GM12878 (cell line): ENCODE data around the gene E2F1. TPM values are rescaled to one million over a fixed set of nuclear protein-coding genes. Genes with fewer than 3 reads are reported as not detected.

Experiments used
- ATAC-seq: fragments of 200-7000 bp; cut with Tn5 transposase; 3 replicates; pipeline ENCODE4 v1.9.1; 2020; ENCODE audit warnings: mild to moderate bottlenecking, moderate library complexity
- BruUV-seq: library from RNA; stranded (reverse); fragments of 400-500 nt; replicated peaks from 2 replicates; lab custom pipeline; 2021; lab: Mats Ljungman, UMichigan
- CTCF ChIA-PET: fragments of 300-600 bp; sonication (Branson Sonifier 250); formaldehyde crosslinking; extraction: SDS; loops from one replicate; lab custom pipeline; 2021; ENCODE audit warnings: inconsistent platforms; lab: Yijun Ruan, JAX
- POLR2A ChIA-PET: fragments of 350-600 bp; formaldehyde crosslinking; extraction: SDS; loops from one replicate; lab custom pipeline; 2021; ENCODE audit warnings: inconsistent platforms; lab: Charles Lee
- RAD21 ChIA-PET: fragments of 300-600 bp; sonication (Branson Sonifier 250); formaldehyde crosslinking; loops from one replicate; lab custom pipeline; 2023; ENCODE audit warnings: antibody characterized with exemption; ENCODE audit not compliant: unreplicated experiment; lab: Charles Lee
- SMC1A ChIA-PET: fragments of 300-600 bp; sonication (Branson Sonifier 250); formaldehyde crosslinking; loops from one replicate; lab custom pipeline; 2023; ENCODE audit not compliant: unreplicated experiment, uncharacterized antibody; lab: Charles Lee
- DNase-seq: peaks from one replicate; pipeline ENCODE4 v3.0.0-alpha.2; 2011; ENCODE audit warnings: low read depth, low spot score
- FAIRE-seq: peaks from 3 replicates; lab custom pipeline; 2011; peaks lifted over from hg19 to GRCh38; lab: Jason Lieb, UNC
- H2AFZ ChIP-seq: 2 replicates; pipeline ENCODE4 v1.6.0; 2011; ENCODE audit warnings: low read depth, low read length, control low read depth; ENCODE audit not compliant: control insufficient read depth
- H3K27ac ChIP-seq: 2 replicates; pipeline ENCODE4 v1.5.1; 2011; ENCODE audit warnings: control low read depth; ENCODE audit not compliant: control insufficient read depth, insufficient read depth
- H3K27me3 ChIP-seq, 2 experiments: replicated peaks in 1 of 2; 2 replicates each; pipeline versions ENCODE4 v1.6.0 to v1.6.1; 2011; ENCODE audit warnings: low read length in 1 of 2; ENCODE audit not compliant: control insufficient read depth in 2 of 2, insufficient read depth in 2 of 2
- H3K36me3 ChIP-seq, 2 experiments: 2 replicates each; pipeline ENCODE4 v1.5.1; 2011; ENCODE audit warnings: low read length in 1 of 2; ENCODE audit not compliant: control insufficient read depth in 2 of 2, insufficient read depth in 2 of 2
- H3K4me1 ChIP-seq: 2 replicates; pipeline ENCODE4 v1.6.1; 2011; ENCODE audit warnings: mild to moderate bottlenecking, low read length, moderate library complexity, mixed read lengths; ENCODE audit not compliant: control insufficient read depth, insufficient read depth
- H3K4me2 ChIP-seq: 2 replicates; pipeline ENCODE4 v1.6.0; 2011; ENCODE audit warnings: control low read depth; ENCODE audit not compliant: control insufficient read depth, insufficient read depth
- H3K4me3 ChIP-seq: fragments of 200-600 bp; sonication (generic); 2 replicates; pipeline ENCODE4 v1.5.1; 2016
- H3K79me2 ChIP-seq: 2 replicates; pipeline ENCODE4 v1.6.0; 2011; ENCODE audit warnings: low read length; ENCODE audit not compliant: control insufficient read depth, insufficient read depth
- H3K9ac ChIP-seq: 2 replicates; pipeline ENCODE4 v1.8.0; 2011; ENCODE audit warnings: low read length, control low read depth, mixed read lengths; ENCODE audit not compliant: control insufficient read depth, insufficient read depth
- H3K9me3 ChIP-seq: replicated peaks from 3 replicates; pipeline ENCODE4 v1.5.1; 2011; ENCODE audit warnings: mild to moderate bottlenecking, low read length; ENCODE audit not compliant: control insufficient read depth, insufficient read depth
- H4K20me1 ChIP-seq: 2 replicates; pipeline ENCODE4 v1.6.0; 2011; ENCODE audit not compliant: control insufficient read depth, insufficient read depth
- ESRRA ChIP-seq: IDR thresholded peaks from 2 replicates; pipeline ENCODE4 v1.6.1; 2012; ENCODE audit warnings: mild to moderate bottlenecking, low read length, improper control_type of control experiment
- IRF5 ChIP-seq: fragments of 450-650 bp; IDR thresholded peaks from 2 replicates; pipeline ENCODE4 v1.6.1; 2017; ENCODE audit warnings: borderline replicate concordance
- JUND ChIP-seq: IDR thresholded peaks from 2 replicates; pipeline ENCODE4 v1.6.1; 2012; ENCODE audit warnings: low read depth, mild to moderate bottlenecking, low read length, improper control_type of control experiment, moderate library complexity
- NFYA ChIP-seq: IDR thresholded peaks from 2 replicates; pipeline ENCODE4 v1.6.1; 2011; ENCODE audit warnings: low read depth, mild to moderate bottlenecking, low read length, improper control_type of control experiment, borderline replicate concordance
- PAX5 ChIP-seq: IDR thresholded peaks from 2 replicates; pipeline ENCODE4 v1.6.1; 2011; ENCODE audit warnings: low read depth, low read length, borderline replicate concordance
- PAX8 ChIP-seq: fragments of 450-650 bp; IDR thresholded peaks from 2 replicates; pipeline ENCODE4 v1.6.1; 2017; ENCODE audit warnings: mild to moderate bottlenecking, moderate library complexity
- RELA ChIP-seq: fragments of 450-650 bp; IDR thresholded peaks from 2 replicates; pipeline ENCODE4 v1.8.0; 2014; ENCODE audit warnings: borderline replicate concordance; ENCODE audit not compliant: partially characterized antibody
- TBL1XR1 ChIP-seq: IDR thresholded peaks from 2 replicates; pipeline ENCODE4 v1.6.1; 2012; ENCODE audit warnings: low read depth, low read length, improper control_type of control experiment
- WGBS: methylation state at CpG from one replicate; pipeline ENCODE4 v1.1.6; 2016; ENCODE audit warnings: low lambda C conversion rate; ENCODE audit not compliant: insufficient replicate concordance, insufficient coverage; ENCODE audit errors: missing lambda C conversion rate; 5-methylcytosine and 5-hydroxymethylcytosine counted together
- in situ Hi-C: fragments of 300-500 bp; cut with MboI; formaldehyde crosslinking; loops from 9 replicates; pipeline ENCODE4 v1.14.3; 2018; ENCODE audit warnings: mixed read lengths
- intact Hi-C: fragments of 100-400 bp; cut with micrococcal nuclease; formaldehyde crosslinking; loops from one replicate; pipeline ENCODE4 v1.14.2; 2022; ENCODE audit not compliant: unreplicated experiment
- polyA plus RNA-seq, 11 experiments: library from polyadenylated mRNA; depleted of rRNA in 4 of 11; unstranded in 6 of 11; stranded (reverse) in 5 of 11; fragments of >200 nt; fragmentation: Nextera tagmentation in 4 of 11; fragmentation: Illumina TruSeq in 1 of 11; extraction: Ambion mirVana in 4 of 11; extraction: Trizol in 1 of 11; gene quantifications; 1 replicate in 1 of 11; 2 replicates in 10 of 11; pipeline versions ENCODE4 v1.2.1 to v1.2.3, GENCODE V29; 2011 to 2016; ENCODE audit warnings: inconsistent platforms in 2 of 11, missing spikeins in 2 of 11, low read depth in 1 of 11
- total RNA-seq, 4 experiments: library from RNA; depleted of rRNA in 3 of 4; stranded (reverse); fragments of >200 nt in 3 of 4; fragmentation: Illumina TruSeq in 1 of 4; extraction: Trizol in 1 of 4; gene quantifications; 2 replicates each; pipeline versions ENCODE4 v1.2.1 to v1.2.3, GENCODE V29; 2013 to 2021
- TF ChIP-seq, protein P1 (sequence below): IDR thresholded peaks from 2 replicates; pipeline ENCODE4 v1.6.1; 2012; ENCODE audit warnings: improper control_type of control experiment, low read depth, low read length; ENCODE audit not compliant: insufficient replicate concordance
- TF ChIP-seq, protein P2 (sequence below): fragments of 450-650 bp; IDR thresholded peaks from 2 replicates; pipeline ENCODE4 v1.6.1; 2017; ENCODE audit warnings: mild to moderate bottlenecking, low read depth, inconsistent platforms; ENCODE audit not compliant: poor library complexity, severe bottlenecking

Gene E2F1
- total and polyA plus RNA-seq, 10 of the 15 experiments (the other 5 are each of a cell fraction or from before 2014, with no cell fraction given), result 0.29 to 50.2 (median 19.7) TPM

GRCh38 chr20:33709905-33710541 is 23.8 kb upstream of the E2F1 start (continued):
- TF ChIP-seq IRF5 (no peak), NFYA (no peak), RELA (no peak)
- TF ChIP-seq, protein P1, sequence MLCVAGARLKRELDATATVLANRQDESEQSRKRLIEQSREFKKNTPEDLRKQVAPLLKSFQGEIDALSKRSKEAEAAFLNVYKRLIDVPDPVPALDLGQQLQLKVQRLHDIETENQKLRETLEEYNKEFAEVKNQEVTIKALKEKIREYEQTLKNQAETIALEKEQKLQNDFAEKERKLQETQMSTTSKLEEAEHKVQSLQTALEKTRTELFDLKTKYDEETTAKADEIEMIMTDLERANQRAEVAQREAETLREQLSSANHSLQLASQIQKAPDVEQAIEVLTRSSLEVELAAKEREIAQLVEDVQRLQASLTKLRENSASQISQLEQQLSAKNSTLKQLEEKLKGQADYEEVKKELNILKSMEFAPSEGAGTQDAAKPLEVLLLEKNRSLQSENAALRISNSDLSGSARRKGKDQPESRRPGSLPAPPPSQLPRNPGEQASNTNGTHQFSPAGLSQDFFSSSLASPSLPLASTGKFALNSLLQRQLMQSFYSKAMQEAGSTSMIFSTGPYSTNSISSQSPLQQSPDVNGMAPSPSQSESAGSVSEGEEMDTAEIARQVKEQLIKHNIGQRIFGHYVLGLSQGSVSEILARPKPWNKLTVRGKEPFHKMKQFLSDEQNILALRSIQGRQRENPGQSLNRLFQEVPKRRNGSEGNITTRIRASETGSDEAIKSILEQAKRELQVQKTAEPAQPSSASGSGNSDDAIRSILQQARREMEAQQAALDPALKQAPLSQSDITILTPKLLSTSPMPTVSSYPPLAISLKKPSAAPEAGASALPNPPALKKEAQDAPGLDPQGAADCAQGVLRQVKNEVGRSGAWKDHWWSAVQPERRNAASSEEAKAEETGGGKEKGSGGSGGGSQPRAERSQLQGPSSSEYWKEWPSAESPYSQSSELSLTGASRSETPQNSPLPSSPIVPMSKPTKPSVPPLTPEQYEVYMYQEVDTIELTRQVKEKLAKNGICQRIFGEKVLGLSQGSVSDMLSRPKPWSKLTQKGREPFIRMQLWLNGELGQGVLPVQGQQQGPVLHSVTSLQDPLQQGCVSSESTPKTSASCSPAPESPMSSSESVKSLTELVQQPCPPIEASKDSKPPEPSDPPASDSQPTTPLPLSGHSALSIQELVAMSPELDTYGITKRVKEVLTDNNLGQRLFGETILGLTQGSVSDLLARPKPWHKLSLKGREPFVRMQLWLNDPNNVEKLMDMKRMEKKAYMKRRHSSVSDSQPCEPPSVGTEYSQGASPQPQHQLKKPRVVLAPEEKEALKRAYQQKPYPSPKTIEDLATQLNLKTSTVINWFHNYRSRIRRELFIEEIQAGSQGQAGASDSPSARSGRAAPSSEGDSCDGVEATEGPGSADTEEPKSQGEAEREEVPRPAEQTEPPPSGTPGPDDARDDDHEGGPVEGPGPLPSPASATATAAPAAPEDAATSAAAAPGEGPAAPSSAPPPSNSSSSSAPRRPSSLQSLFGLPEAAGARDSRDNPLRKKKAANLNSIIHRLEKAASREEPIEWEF, result no peak

- no peaks in the 10 kb centered on the region for H3K27me3 ChIP-seq
- WGBS, result 80% methylated on average over 1 of the region's 2 CpGs
- H4K20me1 ChIP-seq, result no peaks in the 10 kb centered on the region
- ChIA-PET CTCF (no interaction called here), POLR2A (no interaction called here), SMC1A (no interaction called here), RAD21 (no interaction called here)
- H3K4me3 ChIP-seq, result no peak overlapping the region
- no peaks in the 10 kb centered on the region for H3K9me3 ChIP-seq
- DNase-seq (no peak), ATAC-seq (no peak), FAIRE-seq (no peak)
- no TSS peak for BruUV-seq
- in situ Hi-C loops, result no loop called here
- no peaks in the 10 kb centered on the region for H3K79me2 ChIP-seq
- H2AFZ ChIP-seq, result no peak overlapping the region
- no peak overlapping the region for H3K4me2 ChIP-seq
- 0 out of 4 replicates have a peak, but pooled peaks cover 0 to 2% of the 10 kb centered on the region in 2 experiments for H3K36me3 ChIP-seq
- H3K4me1 ChIP-seq, result no peaks in the 10 kb centered on the region
- no peak overlapping the region for H3K9ac ChIP-seq
- H3K27ac ChIP-seq, result no peak overlapping the region
- intact Hi-C loops, result no loop called here
- TF ChIP-seq ESRRA, result no peak
- no peak for TF ChIP-seq TBL1XR1
- TF ChIP-seq JUND, result no peak
- TF ChIP-seq, protein P2, sequence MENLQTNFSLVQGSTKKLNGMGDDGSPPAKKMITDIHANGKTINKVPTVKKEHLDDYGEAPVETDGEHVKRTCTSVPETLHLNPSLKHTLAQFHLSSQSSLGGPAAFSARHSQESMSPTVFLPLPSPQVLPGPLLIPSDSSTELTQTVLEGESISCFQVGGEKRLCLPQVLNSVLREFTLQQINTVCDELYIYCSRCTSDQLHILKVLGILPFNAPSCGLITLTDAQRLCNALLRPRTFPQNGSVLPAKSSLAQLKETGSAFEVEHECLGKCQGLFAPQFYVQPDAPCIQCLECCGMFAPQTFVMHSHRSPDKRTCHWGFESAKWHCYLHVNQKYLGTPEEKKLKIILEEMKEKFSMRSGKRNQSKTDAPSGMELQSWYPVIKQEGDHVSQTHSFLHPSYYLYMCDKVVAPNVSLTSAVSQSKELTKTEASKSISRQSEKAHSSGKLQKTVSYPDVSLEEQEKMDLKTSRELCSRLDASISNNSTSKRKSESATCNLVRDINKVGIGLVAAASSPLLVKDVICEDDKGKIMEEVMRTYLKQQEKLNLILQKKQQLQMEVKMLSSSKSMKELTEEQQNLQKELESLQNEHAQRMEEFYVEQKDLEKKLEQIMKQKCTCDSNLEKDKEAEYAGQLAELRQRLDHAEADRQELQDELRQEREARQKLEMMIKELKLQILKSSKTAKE, result no peak
- TF ChIP-seq PAX5, result no peak
- TF ChIP-seq PAX8, result no peak
Measured at GRCh38 chr20:33709398-33709797, 23.2 kb upstream of the E2F1 start.
